CMK (cell line): Measurements from ENCODE around the gene SHH.

Experiments used
- DNase-seq: peaks from one replicate; pipeline ENCODE4 v3.0.0-alpha.2; 2010; ENCODE audit warnings: low read depth

SHH gene

DNA sequence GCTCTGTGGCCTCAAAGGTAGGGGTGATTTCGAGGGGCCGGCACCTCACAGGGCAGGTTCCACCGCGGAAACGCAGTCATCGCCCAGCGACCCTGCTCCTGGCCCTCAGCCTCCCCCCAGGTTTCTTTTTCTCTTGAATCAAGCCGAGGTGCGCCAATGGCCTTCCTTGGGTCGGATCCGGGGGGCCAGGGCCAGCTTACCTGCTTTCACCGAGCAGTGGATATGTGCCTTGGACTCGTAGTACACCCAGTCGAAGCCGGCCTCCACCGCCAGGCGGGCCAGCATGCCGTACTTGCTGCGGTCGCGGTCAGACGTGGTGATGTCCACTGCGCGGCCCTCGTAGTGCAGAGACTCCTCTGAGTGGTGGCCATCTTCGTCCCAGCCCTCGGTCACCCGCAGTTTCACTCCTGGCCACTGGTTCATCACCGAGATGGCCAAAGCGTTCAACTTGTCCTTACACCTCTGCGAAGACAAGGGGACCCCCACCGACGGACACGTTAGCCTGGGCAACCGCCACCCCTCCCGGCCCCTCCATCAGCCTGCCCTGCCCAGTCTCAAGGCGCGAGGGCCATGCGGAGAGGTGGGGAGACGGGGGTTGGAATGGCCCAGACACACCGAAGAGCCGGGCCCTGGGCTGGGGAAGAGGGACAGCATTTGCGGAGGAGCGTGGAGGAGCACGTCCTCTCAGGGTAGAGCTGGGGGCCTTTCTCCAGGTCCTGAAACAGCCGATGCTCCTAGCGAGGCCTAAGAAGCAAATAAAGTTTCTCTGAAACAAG lies 6.0 kb downstream of the SHH start:
- DNase-seq, result no peak

DNA sequence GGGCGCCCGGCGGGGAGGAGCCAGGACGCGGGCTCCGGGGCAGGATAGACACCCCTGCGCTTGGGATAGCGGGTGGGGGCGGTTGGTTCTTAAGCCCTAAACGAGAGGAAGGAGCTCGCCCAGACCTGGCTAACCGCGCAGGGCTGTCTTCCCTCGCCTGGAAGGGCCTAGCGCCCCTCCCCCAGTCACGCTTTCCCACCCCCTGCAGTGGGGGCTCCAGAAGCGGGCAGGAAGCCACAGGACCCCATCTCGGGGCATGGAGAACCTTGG lies 6.5 kb downstream of the SHH start:
- no peak for DNase-seq

DNA sequence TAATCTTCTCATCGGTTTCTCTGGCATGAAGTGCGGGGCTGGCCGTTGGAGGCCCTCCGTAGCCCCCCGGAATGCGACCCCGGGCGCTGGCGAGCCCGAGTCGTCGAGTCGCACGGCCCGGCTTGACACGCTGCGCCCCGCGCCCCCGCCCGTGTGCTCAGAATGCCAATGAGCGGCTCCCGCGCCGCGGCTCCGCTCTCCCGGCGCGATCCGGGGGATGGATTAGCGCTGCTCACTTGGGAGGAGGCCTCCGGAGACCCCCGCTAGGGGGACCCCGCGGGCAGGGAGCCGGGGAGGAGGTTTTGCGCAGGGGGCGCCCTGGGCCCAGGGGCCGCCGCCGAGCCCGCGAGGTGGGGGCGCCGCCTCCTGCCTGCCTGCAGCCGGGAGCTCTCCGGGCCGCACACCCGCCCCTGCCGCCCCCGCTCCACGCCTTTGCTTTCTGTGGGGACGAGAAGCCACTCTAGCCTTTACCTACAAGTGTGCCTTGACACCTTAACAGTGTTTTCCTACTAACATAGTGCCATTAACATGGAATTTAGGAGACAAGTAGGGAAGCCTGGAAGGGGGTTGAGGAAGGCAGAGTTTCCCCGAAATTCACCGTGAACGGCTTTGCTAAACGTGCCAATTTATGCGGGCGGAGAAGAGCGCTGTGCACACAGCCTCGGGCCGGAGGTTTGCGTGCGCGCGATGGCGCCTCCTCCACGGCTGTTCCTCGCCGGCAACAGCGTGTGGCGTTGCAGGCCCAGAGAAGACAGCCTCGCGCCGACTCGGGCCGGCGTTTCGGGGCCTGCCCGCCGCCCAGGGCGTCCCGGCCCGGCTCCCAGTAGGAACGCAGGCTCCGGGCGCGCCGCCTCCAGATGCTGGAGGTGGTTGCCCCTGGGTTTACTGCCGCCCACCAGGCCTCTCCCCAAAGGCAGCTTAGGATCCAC lies 7.1 kb downstream of the SHH start:
- no peak for DNase-seq

- DNase-seq, result no peak
These were observed 7.8 kb downstream of the SHH start for GRCh38 chr7:155804431-155804831.

- DNase-seq, result peak; percentile 51
These were observed 8.6 kb downstream of the SHH start for GRCh38 chr7:155803418-155804376.

DNA sequence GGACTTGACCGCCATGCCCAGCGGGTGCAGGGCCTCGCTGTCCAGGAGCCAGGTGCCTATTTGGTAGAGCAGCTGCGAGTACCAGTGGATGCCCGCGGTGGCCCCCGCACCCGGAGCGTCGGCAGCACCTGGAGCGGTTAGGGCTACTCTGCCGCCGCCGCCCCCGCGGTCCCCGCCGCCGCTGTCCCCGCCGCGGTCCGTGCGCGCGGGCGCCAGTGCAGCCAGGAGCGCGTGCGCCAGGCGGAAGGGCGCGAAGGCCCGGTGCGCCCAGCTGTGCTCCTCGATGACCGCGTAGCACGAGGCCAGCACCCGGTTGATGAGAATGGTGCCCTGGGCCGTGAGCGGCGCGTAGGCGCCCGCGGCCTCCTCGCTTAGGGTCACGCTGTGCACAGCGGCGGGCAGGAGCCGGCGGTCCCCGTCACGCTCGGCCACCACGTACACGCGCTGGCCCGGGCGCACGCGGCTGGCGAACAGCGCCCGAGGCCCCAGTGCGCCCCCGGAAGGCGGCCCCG lies 9.3 kb downstream of the SHH start:
- no peak for DNase-seq

GRCh38 chr7:155802291-155802690 lies 10.0 kb downstream of the SHH start:
- DNase-seq, result no peak

GRCh38 chr7:155800741-155801267 lies 11.5 kb downstream of the SHH start:
- no peak for DNase-seq

GRCh38 chr7:155800301-155800700 lies 12.0 kb downstream of the SHH start:
- DNase-seq, result no peak

DNA sequence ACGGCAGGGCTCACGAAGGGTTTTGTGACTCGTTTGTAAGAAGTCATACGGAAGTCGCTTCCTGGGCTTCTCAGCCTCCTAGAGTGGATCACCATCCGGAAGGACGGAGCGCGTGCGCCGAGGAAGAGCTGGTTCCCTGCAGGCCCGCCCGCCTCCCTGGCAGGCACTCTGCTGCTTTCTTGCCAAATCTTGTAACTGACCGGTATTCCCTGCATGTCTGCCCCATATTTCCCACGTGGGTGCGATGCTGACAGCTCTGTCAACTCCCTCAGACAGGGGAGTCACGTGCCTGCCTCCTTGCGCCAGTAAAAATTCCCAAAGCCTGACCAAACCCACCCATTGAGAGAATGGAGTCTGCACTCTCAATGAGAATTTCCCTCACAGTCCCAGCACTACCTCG lies 12.7 kb downstream of the SHH start:
- no peak for DNase-seq

GRCh38 chr7:155798673-155799439 lies 13.4 kb downstream of the SHH start:
- DNase-seq, result no peak

DNA sequence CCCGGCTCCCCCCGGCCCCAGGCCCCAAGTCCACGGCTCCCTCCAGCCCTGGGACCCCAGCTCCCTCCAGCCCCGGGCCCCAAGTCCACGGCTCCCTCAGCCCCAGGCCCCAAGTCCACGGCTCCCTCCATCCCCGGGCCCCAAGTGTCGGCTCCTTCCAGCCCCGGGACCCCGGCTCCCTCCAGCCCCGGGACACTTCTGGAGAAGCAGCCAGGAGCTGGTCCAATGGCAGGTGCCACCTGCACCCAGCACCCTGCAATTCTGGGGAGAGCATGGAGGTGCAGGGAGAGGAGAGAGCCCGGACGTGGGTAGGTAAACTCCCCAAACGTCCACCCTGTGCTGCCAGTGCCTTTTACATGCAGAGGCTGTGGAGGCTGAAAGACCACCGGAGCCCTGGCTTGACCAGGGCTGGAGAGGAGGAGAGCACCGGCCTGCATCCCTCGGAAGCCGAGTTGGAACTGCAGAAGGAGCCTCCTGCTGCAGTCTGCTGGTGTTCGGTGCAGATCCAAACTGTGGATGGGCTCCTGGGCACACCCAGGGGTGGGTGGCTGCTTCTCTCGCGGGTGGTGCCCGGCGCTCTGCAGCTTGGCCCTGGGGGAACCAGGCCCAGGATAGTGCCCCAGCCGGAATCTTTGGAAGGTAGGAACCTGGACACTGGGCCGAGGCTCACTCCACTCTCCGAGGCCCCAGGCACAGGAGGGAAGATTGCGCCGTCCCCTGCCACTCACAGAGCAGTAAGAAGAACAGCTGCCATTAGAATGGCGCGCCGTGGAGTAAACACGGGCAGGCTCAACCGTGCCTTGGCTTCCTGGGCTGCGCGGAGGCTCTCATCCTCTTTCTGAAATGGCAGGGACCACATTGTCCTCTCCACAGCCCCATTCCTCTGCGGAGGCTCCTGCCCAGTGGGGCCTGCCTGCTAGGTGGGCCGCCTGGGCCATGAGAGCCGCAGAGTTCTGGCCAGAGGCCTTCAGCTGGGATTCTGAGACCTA lies 14.7 kb downstream of the SHH start:
- no peak for DNase-seq

- DNase-seq, result no peak
These were observed 15.6 kb downstream of the SHH start for GRCh38 chr7:155796381-155797261.

DNA sequence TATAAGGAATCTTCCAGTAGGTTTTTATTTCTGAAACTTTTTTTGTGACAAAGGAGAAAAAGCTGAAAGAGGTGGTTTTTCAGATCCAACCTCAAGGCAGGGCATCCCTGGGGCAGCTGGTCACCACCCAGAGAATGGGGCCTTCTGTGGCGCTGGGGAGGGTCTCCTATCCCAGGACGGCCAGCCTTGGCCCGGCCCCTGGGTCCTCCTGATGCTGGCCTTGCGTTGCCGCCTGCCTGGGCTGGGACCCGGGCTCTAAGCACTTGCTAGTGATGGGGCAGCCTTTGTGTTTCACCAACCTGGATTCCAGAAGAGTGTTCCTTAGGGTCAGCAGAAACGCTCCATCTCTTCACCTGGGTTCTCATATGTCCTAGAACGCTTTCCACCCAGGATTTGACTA lies 16.3 kb downstream of the SHH start:
- no peak for DNase-seq

- no peak for DNase-seq
These were observed 16.9 kb downstream of the SHH start for GRCh38 chr7:155795401-155795800.

DNA sequence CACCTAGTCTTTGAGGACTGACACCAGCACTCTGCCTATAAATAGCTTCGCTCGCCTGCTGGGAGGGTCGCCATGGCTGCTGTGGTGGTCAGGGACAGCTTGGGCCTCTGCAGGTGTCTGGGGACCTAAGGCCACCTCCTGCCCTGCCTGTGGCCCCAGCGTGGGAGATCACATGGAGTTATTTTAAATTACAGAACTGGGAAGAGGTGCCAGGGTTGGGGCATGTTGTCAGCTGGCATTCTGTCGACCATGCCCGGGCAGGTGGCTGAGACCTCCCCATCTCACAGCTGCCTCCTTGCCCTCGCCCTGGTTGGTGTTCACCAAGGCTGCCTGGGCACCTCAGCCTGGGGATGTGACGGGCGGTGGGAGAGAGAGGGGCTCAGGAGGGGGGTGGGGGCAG lies 18.1 kb downstream of the SHH start:
- DNase-seq, result no peak

DNA sequence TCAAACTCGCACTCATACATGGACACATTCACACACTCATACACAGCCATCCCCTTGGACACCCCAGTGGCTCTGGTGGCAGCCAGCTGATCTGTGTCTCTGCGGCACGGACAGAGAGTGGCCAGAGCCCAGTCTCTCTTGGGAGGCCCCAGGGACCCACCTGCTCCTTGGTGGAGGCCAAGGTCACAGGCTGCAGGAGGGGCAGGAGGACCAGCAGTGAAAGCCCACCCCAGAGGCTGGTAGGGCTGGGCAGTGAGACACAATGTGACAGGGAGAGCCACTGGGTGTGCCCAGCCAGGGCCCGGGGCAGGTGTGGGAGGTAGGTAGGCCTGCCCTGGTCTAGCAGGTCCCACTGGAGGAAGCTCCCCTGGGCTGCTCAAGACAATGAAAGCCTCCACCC lies 18.5 kb downstream of the SHH start:
- DNase-seq, result no peak

GRCh38 chr7:155792999-155793560 lies 19.2 kb downstream of the SHH start:
- DNase-seq, result no peak
